ENCODE measurements around the gene NAALADL2.

DNA sequence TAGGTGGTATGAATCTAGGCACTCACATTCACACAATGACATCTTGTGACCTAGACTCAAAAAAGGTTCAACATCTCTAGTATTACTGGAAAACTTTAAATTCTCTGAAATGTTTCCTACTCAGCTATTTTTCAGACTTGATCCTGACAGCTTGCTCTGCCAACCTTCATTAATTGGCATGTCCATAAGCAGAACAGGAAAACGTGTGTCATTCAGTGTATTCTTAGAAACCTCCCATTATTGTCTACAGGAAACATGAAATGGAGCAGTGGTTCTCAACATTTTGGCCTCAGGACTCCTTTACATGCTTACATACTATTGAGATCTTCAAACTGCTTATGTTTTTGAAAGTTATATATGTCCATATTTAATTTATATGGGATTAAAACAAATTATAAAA is 363.2 kb downstream of the NAALADL2 start:
- TF ChIP-seq, protein P1, sequence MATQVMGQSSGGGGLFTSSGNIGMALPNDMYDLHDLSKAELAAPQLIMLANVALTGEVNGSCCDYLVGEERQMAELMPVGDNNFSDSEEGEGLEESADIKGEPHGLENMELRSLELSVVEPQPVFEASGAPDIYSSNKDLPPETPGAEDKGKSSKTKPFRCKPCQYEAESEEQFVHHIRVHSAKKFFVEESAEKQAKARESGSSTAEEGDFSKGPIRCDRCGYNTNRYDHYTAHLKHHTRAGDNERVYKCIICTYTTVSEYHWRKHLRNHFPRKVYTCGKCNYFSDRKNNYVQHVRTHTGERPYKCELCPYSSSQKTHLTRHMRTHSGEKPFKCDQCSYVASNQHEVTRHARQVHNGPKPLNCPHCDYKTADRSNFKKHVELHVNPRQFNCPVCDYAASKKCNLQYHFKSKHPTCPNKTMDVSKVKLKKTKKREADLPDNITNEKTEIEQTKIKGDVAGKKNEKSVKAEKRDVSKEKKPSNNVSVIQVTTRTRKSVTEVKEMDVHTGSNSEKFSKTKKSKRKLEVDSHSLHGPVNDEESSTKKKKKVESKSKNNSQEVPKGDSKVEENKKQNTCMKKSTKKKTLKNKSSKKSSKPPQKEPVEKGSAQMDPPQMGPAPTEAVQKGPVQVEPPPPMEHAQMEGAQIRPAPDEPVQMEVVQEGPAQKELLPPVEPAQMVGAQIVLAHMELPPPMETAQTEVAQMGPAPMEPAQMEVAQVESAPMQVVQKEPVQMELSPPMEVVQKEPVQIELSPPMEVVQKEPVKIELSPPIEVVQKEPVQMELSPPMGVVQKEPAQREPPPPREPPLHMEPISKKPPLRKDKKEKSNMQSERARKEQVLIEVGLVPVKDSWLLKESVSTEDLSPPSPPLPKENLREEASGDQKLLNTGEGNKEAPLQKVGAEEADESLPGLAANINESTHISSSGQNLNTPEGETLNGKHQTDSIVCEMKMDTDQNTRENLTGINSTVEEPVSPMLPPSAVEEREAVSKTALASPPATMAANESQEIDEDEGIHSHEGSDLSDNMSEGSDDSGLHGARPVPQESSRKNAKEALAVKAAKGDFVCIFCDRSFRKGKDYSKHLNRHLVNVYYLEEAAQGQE (IDR thresholded peaks at IDR 0.05; ENCODE audit: insufficient read depth in 1 of 2, low read depth in 2 of 2, low read length in 1 of 2), result no peak
- TF ChIP-seq SIN3A (IDR thresholded peaks at IDR 0.05; ENCODE audit: borderline replicate concordance, insufficient read depth, low read depth, low read length) (no peak), POLR2AphosphoS5 (IDR thresholded peaks at IDR 0.05; ENCODE audit: low read depth, low read length) (no peak)
- TF ChIP-seq, protein P2, sequence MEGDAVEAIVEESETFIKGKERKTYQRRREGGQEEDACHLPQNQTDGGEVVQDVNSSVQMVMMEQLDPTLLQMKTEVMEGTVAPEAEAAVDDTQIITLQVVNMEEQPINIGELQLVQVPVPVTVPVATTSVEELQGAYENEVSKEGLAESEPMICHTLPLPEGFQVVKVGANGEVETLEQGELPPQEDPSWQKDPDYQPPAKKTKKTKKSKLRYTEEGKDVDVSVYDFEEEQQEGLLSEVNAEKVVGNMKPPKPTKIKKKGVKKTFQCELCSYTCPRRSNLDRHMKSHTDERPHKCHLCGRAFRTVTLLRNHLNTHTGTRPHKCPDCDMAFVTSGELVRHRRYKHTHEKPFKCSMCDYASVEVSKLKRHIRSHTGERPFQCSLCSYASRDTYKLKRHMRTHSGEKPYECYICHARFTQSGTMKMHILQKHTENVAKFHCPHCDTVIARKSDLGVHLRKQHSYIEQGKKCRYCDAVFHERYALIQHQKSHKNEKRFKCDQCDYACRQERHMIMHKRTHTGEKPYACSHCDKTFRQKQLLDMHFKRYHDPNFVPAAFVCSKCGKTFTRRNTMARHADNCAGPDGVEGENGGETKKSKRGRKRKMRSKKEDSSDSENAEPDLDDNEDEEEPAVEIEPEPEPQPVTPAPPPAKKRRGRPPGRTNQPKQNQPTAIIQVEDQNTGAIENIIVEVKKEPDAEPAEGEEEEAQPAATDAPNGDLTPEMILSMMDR (IDR thresholded peaks at IDR 0.05), result no peak
